IMR-90 (cell line): Measurements from ENCODE around the gene PCED1B.
"Not testable (repeated sequence)": the region's sequence is repeated elsewhere in the genome, so short reads cannot be mapped to it uniquely, and the experiment has no call there.

ENCODE experiments used
- CTCF ChIP-seq: conservative IDR thresholded peaks from 2 replicates; pipeline ENCODE4 v1.5.1; 2012; ENCODE audit warnings: mild to moderate bottlenecking, low read depth, low read length, improper control_type of control experiment
- RAD21 ChIP-seq: IDR thresholded peaks from 2 replicates; pipeline ENCODE4 v1.6.1; 2012; ENCODE audit warnings: low read length, improper control_type of control experiment
- SMC3 ChIP-seq: fragments of 150-350 bp; IDR thresholded peaks from 2 replicates; pipeline ENCODE4 v1.6.1; 2016; ENCODE audit warnings: low read depth, mild to moderate bottlenecking, antibody characterized with exemption, low read length, moderate library complexity

- TF ChIP-seq CTCF, RAD21, SMC3: not testable (repeated sequence)
Measured at GRCh38 chr12:47201190-47201589, 121.8 kb downstream of the PCED1B start.
